Thyroid gland (tissue), 4 donors: ENCODE data around the gene SPTBN4. TPM values are rescaled to one million over a fixed set of nuclear protein-coding genes. Genes with fewer than 3 reads are reported as not detected.
"Not testable (repeated sequence)": the region's sequence is repeated elsewhere in the genome, so short reads cannot be mapped to it uniquely, and the experiment has no call there.

Experiments used
- DNase-seq, 2 donors: peaks; one replicate each; pipeline ENCODE4 v3.0.0-alpha.2; 2019
- H3K27ac ChIP-seq, 3 donors: fragments of 200-600 bp; sonication (generic); 1 replicate in 2 of 3; 2 replicates in 1 of 3; pipeline ENCODE4 v1.5.1; 2016 to 2019; ENCODE audit warnings: mild to moderate bottlenecking in 1 of 3, moderate library complexity in 1 of 3
- H3K27me3 ChIP-seq: fragments of 200-600 bp; sonication (generic); one replicate; pipeline ENCODE4 v1.5.1; 2019
- H3K36me3 ChIP-seq, 2 donors: fragments of 200-600 bp; sonication (generic); one replicate each; pipeline ENCODE4 v1.5.1; 2016 to 2019
- H3K4me1 ChIP-seq, 2 donors: fragments of 200-600 bp; sonication (generic); one replicate each; pipeline ENCODE4 v1.5.1; 2017 to 2019
- H3K4me3 ChIP-seq, 3 donors: fragments of 200-600 bp; sonication (generic); replicated peaks in 1 of 3; 1 replicate in 2 of 3; 2 replicates in 1 of 3; pipeline ENCODE4 v1.5.1; 2016; ENCODE audit warnings: mild to moderate bottlenecking in 1 of 3
- H3K9me3 ChIP-seq: fragments of 200-600 bp; sonication (generic); one replicate; pipeline ENCODE4 v1.5.1; 2017
- CTCF ChIP-seq, 6 experiments: fragments of 200-600 bp in 3 of 6; fragments of 450-650 bp in 3 of 6; sonication (generic) in 3 of 6; IDR thresholded peaks; one replicate each; pipeline ENCODE4 v1.5.1; 2016 to 2019; ENCODE audit warnings: antibody characterized with exemption in 6 of 6, mild to moderate bottlenecking in 2 of 6, inconsistent platforms in 1 of 6, moderate library complexity in 1 of 6
- POLR2A ChIP-seq, 2 donors: fragments of 450-650 bp; IDR thresholded peaks; one replicate each; pipeline ENCODE4 v1.6.1; 2017; ENCODE audit warnings: antibody characterized with exemption in 2 of 2, mild to moderate bottlenecking in 2 of 2, moderate library complexity in 1 of 2
- WGBS, 2 donors: methylation state at CpG; one replicate each; pipeline ENCODE4 v1.1.5; 2017; 5-methylcytosine and 5-hydroxymethylcytosine counted together
- intact Hi-C: fragments of 100-400 bp; cut with DNase I; formaldehyde crosslinking; loops from one replicate; pipeline ENCODE4 v1.15.1; 2023
- total RNA-seq, 4 donors: library from RNA; depleted of rRNA; stranded (reverse); fragments of >200 nt; gene quantifications; one replicate each; pipeline ENCODE4 v1.2.3, GENCODE V29; 2016

The SPTBN4 gene
- total RNA-seq, 4 donors from 2014 or later: 0.67 to 2.7 (median 1.0) TPM

- TF ChIP-seq POLR2A (IDR thresholded peaks at IDR 0.05): no peak
- no peak for TF ChIP-seq CTCF (IDR thresholded peaks at IDR 0.05)
- DNase-seq: no peak
- no peaks in the 10 kb centered on the region for H3K36me3 ChIP-seq
- H3K4me3 ChIP-seq: no peak overlapping the region
- no peaks in the 10 kb centered on the region for H3K9me3 ChIP-seq
- no peaks in the 10 kb centered on the region for H3K27me3 ChIP-seq
- 97% methylated on average over 3 of the region's 3 CpGs for WGBS, 2 donors
- intact Hi-C loops: no loop called here
- H3K4me1 ChIP-seq: peaks cover 0 to 2% of the 10 kb centered on the region in 2 donors
- H3K27ac ChIP-seq: no peak overlapping the region
Measured at GRCh38 chr19:40492274-40492673, 25.5 kb downstream of the SPTBN4 start.

- H3K4me3 ChIP-seq: no peak overlapping the region
- H3K27ac ChIP-seq: no peak overlapping the region
- 61 to 72% methylated on average over 4 of the region's 4 CpGs for WGBS, 2 donors
- H3K27me3 ChIP-seq: no peaks in the 10 kb centered on the region
- H3K36me3 ChIP-seq: no peaks in the 10 kb centered on the region
- TF ChIP-seq POLR2A (IDR thresholded peaks at IDR 0.05) (no peak), CTCF (IDR thresholded peaks at IDR 0.05) (no peak)
- no peaks in the 10 kb centered on the region for H3K4me1 ChIP-seq
- no peaks in the 10 kb centered on the region for H3K9me3 ChIP-seq
- intact Hi-C loops: no loop called here
- no peak for DNase-seq
Measured at GRCh38 chr19:40493778-40494177, 27.0 kb downstream of the SPTBN4 start.

- Histone ChIP-seq H3K4me1 (no peaks in the 10 kb centered on the region), H3K4me3 (no peak overlapping the region), H3K27me3 (no peaks in the 10 kb centered on the region), H3K9me3 (no peaks in the 10 kb centered on the region), H3K36me3 (no peaks in the 10 kb centered on the region), H3K27ac (no peak overlapping the region)
- TF ChIP-seq CTCF (IDR thresholded peaks at IDR 0.05): no peak
- TF ChIP-seq POLR2A (IDR thresholded peaks at IDR 0.05): no peak
- DNase-seq: no peak
- WGBS, 2 donors: 88 to 91% methylated on average over 1 of the region's 1 CpG
- intact Hi-C loops: no loop called here
Measured at GRCh38 chr19:40494191-40494838, 27.5 kb downstream of the SPTBN4 start.

GRCh38 chr19:40497214-40497613, 30.4 kb downstream of the SPTBN4 start:
- no peak overlapping the region for H3K4me3 ChIP-seq
- 88% methylated on average over 9 to 12 of the region's 12 CpGs for WGBS, 2 donors
- DNase-seq: no peak
- no peak overlapping the region for H3K27ac ChIP-seq
- TF ChIP-seq CTCF (IDR thresholded peaks at IDR 0.05): no peak
- no peak for TF ChIP-seq POLR2A (IDR thresholded peaks at IDR 0.05)
- H3K36me3 ChIP-seq: no peaks in the 10 kb centered on the region
- peaks cover under 1 to 3% of the 10 kb centered on the region in 2 donors for H3K4me1 ChIP-seq
- H3K9me3 ChIP-seq: no peaks in the 10 kb centered on the region
- no peaks in the 10 kb centered on the region for H3K27me3 ChIP-seq
- intact Hi-C loops: no loop called here

- no peak overlapping the region for H3K27ac ChIP-seq
- H3K36me3 ChIP-seq: no peaks in the 10 kb centered on the region
- no peak overlapping the region for H3K4me3 ChIP-seq
- H3K27me3 ChIP-seq: no peaks in the 10 kb centered on the region
- no peak for DNase-seq
- WGBS, 2 donors: 89 to 93% methylated on average over 5 of the region's 5 CpGs
- intact Hi-C loops: no loop called here
- no peaks in the 10 kb centered on the region for H3K9me3 ChIP-seq
- H3K4me1 ChIP-seq: peaks cover 3 to 5% of the 10 kb centered on the region in 2 donors
- TF ChIP-seq POLR2A (IDR thresholded peaks at IDR 0.05) (no peak), CTCF (IDR thresholded peaks at IDR 0.05) (no peak)
Measured at GRCh38 chr19:40499320-40499719, 32.5 kb downstream of the SPTBN4 start.

GRCh38 chr19:40500678-40501530, 34.1 kb downstream of the SPTBN4 start:
- H3K4me1 ChIP-seq, H3K27me3 ChIP-seq, H3K4me3 ChIP-seq, H3K36me3 ChIP-seq, DNase-seq, intact Hi-C loops, H3K9me3 ChIP-seq, H3K27ac ChIP-seq: not testable (repeated sequence)
- WGBS, 2 donors: 89 to 90% methylated on average over 8 of the region's 8 CpGs
